ENCODE data around the gene FREM1. TPM values are rescaled to one million over a fixed set of nuclear protein-coding genes. Genes with fewer than 3 reads are reported as not detected.
A peak's percentile ranks its signal among the peaks of the same experiment; 100 is the strongest.

The FREM1 gene
- total RNA-seq, 4 donors from 2014 or later = 1.1 to 5.8 (median 2.1) TPM

DNA sequence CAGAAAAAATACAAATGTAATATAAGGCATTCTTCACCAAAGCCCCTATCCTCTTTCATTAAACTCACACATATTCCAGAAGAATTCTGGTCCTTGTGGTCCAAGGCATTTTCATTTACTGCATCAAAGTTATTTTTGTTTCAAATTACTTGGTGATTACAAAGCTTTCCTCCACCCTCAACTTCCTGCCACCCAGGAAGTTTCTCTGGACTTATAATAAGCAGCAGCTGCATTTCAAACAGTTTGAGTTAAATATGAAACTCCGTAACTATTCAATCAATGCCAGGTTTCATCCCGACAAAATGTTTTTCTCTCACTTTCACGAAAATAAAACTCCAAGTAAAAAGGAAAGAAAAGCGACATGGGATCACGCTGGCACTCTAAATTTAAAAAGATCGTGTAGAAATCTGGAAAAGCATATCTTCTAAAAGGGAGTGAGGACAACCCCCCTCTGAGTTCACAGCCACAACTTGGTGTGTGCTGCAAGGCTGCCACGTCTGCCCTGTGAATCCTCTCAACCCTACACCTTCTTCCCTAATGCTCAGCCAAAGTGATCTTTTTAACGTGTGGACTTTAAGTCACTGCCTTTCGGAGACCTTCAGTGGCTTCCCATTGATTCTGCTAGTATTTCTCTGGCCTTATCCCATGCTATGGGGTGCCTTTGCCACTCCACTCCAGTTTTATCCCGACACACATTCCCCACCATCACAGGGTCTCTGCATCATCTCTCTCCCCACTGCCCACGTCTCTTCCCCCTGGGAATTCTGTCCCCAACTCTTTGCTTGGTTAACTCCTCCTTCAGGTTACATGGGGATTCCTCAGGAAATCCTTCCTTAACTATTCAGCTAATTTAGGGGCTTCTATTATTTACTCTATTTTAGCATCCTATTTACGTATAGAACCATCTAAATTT, 96.6 kb downstream of the FREM1 start:
- no peak for TF ChIP-seq POLR2AphosphoS5 (IDR thresholded peaks at IDR 0.05)
- TF ChIP-seq POLR2A (IDR thresholded peaks at IDR 0.05) = no peak
- TF ChIP-seq, protein P1, sequence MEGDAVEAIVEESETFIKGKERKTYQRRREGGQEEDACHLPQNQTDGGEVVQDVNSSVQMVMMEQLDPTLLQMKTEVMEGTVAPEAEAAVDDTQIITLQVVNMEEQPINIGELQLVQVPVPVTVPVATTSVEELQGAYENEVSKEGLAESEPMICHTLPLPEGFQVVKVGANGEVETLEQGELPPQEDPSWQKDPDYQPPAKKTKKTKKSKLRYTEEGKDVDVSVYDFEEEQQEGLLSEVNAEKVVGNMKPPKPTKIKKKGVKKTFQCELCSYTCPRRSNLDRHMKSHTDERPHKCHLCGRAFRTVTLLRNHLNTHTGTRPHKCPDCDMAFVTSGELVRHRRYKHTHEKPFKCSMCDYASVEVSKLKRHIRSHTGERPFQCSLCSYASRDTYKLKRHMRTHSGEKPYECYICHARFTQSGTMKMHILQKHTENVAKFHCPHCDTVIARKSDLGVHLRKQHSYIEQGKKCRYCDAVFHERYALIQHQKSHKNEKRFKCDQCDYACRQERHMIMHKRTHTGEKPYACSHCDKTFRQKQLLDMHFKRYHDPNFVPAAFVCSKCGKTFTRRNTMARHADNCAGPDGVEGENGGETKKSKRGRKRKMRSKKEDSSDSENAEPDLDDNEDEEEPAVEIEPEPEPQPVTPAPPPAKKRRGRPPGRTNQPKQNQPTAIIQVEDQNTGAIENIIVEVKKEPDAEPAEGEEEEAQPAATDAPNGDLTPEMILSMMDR (IDR thresholded peaks at IDR 0.05) = no peak
- DNase-seq (ENCODE audit: low spot score in 2 of 2) = no peak
- Histone ChIP-seq H3K9me3 (no peaks in the 10 kb centered on the region), H3K36me3 (no peaks in the 10 kb centered on the region), H3K4me1 (no peaks in the 10 kb centered on the region), H3K4me3 (no peak overlapping the region), H3K27ac (peak overlapping the region; percentile 12), H3K27me3 (no peaks in the 10 kb centered on the region)
- WGBS = 63% methylated on average over 12 of the region's 12 CpGs

DNA sequence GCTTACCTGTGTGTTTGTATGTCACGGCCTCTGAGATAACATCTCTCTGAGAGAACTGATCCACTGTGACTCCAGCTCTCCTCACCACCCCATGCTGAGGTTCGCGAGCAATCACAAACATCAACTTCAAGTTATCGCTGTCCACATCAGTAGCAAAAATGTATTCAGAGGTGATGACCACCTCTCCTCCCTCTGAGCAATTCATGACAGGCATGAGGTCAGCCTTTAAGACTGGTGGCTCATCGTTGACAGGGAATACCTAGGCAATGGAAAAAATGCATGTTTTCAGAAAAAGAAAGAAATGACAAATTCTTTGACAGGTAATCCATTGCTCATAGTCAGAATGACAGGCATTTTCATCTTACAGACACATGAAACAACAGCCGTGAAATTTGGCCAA, 97.4 kb downstream of the FREM1 start:
- no peaks in the 10 kb centered on the region for H3K27me3 ChIP-seq
- no peak for DNase-seq (ENCODE audit: low spot score in 2 of 2)
- H3K9me3 ChIP-seq = no peaks in the 10 kb centered on the region
- no peak overlapping the region for H3K27ac ChIP-seq
- H3K4me3 ChIP-seq = no peak overlapping the region
- 89% methylated on average over 6 of the region's 6 CpGs for WGBS
- H3K4me1 ChIP-seq = no peaks in the 10 kb centered on the region
- TF ChIP-seq POLR2A (IDR thresholded peaks at IDR 0.05) (no peak), EP300 (IDR thresholded peaks at IDR 0.05) (no peak), POLR2AphosphoS5 (IDR thresholded peaks at IDR 0.05) (no peak)
- TF ChIP-seq, protein P1 (IDR thresholded peaks at IDR 0.05) = no peak
- H3K36me3 ChIP-seq = no peaks in the 10 kb centered on the region

DNA sequence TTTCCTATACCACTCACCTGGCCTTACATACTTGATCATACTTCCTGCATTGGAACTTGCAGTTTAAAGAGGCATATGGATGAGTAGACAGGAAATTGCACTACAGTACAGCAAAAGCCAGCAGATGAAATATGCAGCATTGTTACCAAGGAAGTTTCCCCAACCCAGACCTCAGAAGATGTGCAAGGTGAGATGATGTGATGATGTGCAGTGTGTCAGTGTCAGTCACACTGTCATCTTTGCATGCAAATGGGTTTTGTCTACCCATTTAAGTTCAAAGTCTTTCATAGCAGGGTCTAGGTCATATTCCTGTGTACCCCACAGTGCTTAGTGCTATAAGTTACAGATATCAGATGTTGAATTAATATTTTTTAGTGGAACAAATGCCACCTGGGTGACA, 98.4 kb downstream of the FREM1 start:
- DNase-seq (ENCODE audit: low spot score in 2 of 2) = no peak
- H3K9me3 ChIP-seq = no peaks in the 10 kb centered on the region
- H3K27ac ChIP-seq = no peak overlapping the region
- TF ChIP-seq, protein P1 (IDR thresholded peaks at IDR 0.05) = no peak
- no peak for TF ChIP-seq POLR2A (IDR thresholded peaks at IDR 0.05)
- H3K4me1 ChIP-seq = no peaks in the 10 kb centered on the region
- no peaks in the 10 kb centered on the region for H3K36me3 ChIP-seq
- no peaks in the 10 kb centered on the region for H3K27me3 ChIP-seq
- no peak overlapping the region for H3K4me3 ChIP-seq

DNA sequence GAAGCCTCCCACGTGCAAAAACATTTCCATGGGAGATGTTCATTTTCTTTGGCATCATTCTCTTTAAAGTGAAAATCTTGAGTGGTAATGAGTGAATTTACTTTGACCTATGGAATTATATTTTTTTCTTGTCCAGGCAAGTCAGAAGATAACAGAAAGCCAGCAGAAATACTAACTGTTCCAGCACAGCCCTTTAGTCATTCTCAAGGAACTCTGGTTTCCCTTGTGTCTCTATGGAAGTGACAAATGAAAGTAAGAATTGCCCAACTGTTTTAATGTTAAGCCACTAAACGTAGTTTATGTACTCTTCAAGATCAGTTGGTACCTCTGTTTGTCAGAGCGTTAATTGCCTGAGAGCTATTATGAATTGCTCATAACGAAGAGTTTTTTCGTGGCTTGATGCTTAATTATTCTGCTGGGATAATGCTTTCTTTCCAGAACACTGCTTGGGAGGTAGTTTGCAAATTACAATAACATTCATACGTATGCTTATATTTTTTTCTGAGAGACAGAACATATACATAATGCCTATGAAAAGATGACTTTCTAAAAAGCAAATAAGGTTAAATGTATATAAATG, 103.2 kb downstream of the FREM1 start:
- Histone ChIP-seq H3K9me3 (no peaks in the 10 kb centered on the region), H3K36me3 (no peaks in the 10 kb centered on the region), H3K4me3 (no peak overlapping the region), H3K27ac (no peak overlapping the region), H3K27me3 (no peaks in the 10 kb centered on the region), H3K4me1 (no peaks in the 10 kb centered on the region)
- no peak for TF ChIP-seq EP300 (IDR thresholded peaks at IDR 0.05)
- TF ChIP-seq, protein P1 (IDR thresholded peaks at IDR 0.05) = no peak
- no peak for TF ChIP-seq POLR2A (IDR thresholded peaks at IDR 0.05)
- no peak for TF ChIP-seq POLR2AphosphoS5 (IDR thresholded peaks at IDR 0.05)
- no peak for DNase-seq (ENCODE audit: low spot score in 2 of 2)
- 70% methylated on average over 6 of the region's 6 CpGs for WGBS

DNA sequence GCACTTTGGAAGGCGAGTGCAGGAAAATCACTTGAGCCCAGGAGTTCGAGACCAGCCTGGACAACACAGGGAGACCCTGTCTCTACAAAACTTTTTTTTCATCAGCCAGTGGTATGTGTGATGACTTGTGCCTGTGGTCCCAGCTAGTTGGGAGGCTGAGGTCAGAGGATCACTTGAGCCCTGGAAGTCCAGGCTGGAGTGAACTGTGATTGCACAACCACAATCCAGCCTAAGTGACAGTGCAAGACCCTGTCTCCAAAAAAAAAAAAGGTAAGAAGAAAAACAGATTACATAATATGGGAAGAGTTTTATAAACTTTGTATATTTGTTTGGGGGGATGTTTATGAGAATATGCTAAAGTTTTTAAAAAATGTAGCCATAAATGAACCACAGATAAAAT, 111.2 kb downstream of the FREM1 start:
- no peaks in the 10 kb centered on the region for H3K36me3 ChIP-seq
- TF ChIP-seq EP300 (IDR thresholded peaks at IDR 0.05) = no peak
- TF ChIP-seq, protein P1 (IDR thresholded peaks at IDR 0.05) = no peak
- TF ChIP-seq POLR2AphosphoS5 (IDR thresholded peaks at IDR 0.05) = no peak
- no peak for TF ChIP-seq POLR2A (IDR thresholded peaks at IDR 0.05)
- H3K27me3 ChIP-seq = no peaks in the 10 kb centered on the region
- H3K4me1 ChIP-seq = no peaks in the 10 kb centered on the region
- no peaks in the 10 kb centered on the region for H3K9me3 ChIP-seq
- no peak for DNase-seq (ENCODE audit: low spot score in 2 of 2)
- 94% methylated on average over 2 of the region's 2 CpGs for WGBS
- H3K27ac ChIP-seq = no peak overlapping the region
- H3K4me3 ChIP-seq = no peak overlapping the region
